ENCODE measurements around the gene MNT. TPM values are rescaled to one million over a fixed set of nuclear protein-coding genes. Genes with fewer than 3 reads are reported as not detected.
"Not testable (repeated sequence)": the region's sequence is repeated elsewhere in the genome, so short reads cannot be mapped to it uniquely, and the experiment has no call there.

Gene MNT, protein sequence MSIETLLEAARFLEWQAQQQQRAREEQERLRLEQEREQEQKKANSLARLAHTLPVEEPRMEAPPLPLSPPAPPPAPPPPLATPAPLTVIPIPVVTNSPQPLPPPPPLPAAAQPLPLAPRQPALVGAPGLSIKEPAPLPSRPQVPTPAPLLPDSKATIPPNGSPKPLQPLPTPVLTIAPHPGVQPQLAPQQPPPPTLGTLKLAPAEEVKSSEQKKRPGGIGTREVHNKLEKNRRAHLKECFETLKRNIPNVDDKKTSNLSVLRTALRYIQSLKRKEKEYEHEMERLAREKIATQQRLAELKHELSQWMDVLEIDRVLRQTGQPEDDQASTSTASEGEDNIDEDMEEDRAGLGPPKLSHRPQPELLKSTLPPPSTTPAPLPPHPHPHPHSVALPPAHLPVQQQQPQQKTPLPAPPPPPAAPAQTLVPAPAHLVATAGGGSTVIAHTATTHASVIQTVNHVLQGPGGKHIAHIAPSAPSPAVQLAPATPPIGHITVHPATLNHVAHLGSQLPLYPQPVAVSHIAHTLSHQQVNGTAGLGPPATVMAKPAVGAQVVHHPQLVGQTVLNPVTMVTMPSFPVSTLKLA
- total RNA-seq (93.4 TPM), polyA plus RNA-seq (1 to 10 TPM in 2 of 4 donors, under 1 TPM in 2; 0.50 to 1.1 (median 0.97) TPM)

DNA sequence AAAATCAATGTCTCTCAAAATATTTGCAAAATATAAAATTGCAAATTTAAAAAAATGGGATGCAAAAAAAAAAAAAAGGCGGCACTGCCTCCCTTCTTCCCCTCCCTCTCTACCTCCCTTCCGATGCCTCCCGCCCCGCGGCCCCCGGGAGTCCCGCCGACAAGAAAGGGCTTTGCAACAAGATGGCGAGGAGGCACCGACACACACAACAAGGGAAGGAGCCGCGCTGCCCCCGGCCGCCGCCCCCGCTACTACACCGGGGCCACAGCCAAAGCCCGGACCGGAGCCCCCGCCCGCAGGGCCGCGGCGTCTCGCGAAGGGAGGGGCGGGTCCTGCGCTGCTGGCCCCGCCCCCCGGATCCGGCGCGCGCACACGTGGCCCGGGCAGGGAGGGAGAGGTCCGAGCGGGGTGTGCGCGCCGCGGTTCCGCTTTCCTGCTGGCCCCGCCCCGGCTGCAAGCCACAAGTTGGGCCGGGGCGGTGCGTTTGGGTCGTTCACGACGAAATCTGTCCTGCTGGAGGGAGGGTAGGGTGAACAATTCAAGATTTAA is at the start of gene MNT:
Gene MNT (minus strand): TSS at position 184 of the 549 bp plus-strand sequence. CDS start 348 bp downstream, outside the sequence.
- Mint-ChIP-seq H3K27me3 (peaks cover 9% of the 10 kb centered on the region), H3K9me3 (peaks cover 0 to 1% (median 0%) of the 10 kb centered on the region in 7 donors), H3K36me3 (no peaks in the 10 kb centered on the region), H3K4me3 (peak within 1 kb of the TSS; percentile 97 to 100 (median 99)), H3K27ac (peak within 1 kb of the TSS; percentile 99 to 100 (median 99)), H3K4me1 (peaks cover 0 to 51% (median 21%) of the 10 kb centered on the region in 4 donors)
- Histone ChIP-seq H3K9me3 (ENCODE audit: control insufficient read depth in 2 of 2, low read length in 2 of 2) (no peaks in the 10 kb centered on the region), H3K4me1 (ENCODE audit: control insufficient read depth, insufficient read depth, low read length, poor library complexity, severe bottlenecking) (peaks cover 49% of the 10 kb centered on the region), H3K36me3 (ENCODE audit: control insufficient read depth, insufficient read depth, low read length) (no peaks in the 10 kb centered on the region), H3K4me3 (ENCODE audit: low read depth, low read length) (peak within 1 kb of the TSS; percentile 80), H3K27ac (ENCODE audit: insufficient read depth, low read length, poor library complexity, severe bottlenecking) (peak within 1 kb of the TSS; percentile 98), H3K27me3 (ENCODE audit: control insufficient read depth, insufficient read depth, low read length) (no peaks in the 10 kb centered on the region)
- ATAC-seq (ENCODE audit: low read depth in 2 of 2) (peak; percentile 45 to 48), DNase-seq (peak; percentile 91 to 96 (median 96))

- H3K9me3 Mint-ChIP-seq = peaks cover 0 to 5% (median 0%) of the 10 kb centered on the region in 7 donors
- no peak for ATAC-seq (ENCODE audit: low read depth in 2 of 2)
- H3K27ac ChIP-seq (ENCODE audit: insufficient read depth, low read length, poor library complexity, severe bottlenecking) = no peak overlapping the region
- peaks cover 0 to 4% of the 10 kb centered on the region in 2 experiments for H3K9me3 ChIP-seq (ENCODE audit: control insufficient read depth in 2 of 2, low read length in 2 of 2)
- peaks cover 12% of the 10 kb centered on the region for H3K36me3 ChIP-seq (ENCODE audit: control insufficient read depth, insufficient read depth, low read length)
- H3K36me3 Mint-ChIP-seq = peaks cover 14% of the 10 kb centered on the region
- no peak overlapping the region for H3K27ac Mint-ChIP-seq
- H3K27me3 ChIP-seq (ENCODE audit: control insufficient read depth, insufficient read depth, low read length) = no peaks in the 10 kb centered on the region
- H3K4me3 ChIP-seq (ENCODE audit: low read depth, low read length) = no peak overlapping the region
- no peaks in the 10 kb centered on the region for H3K4me1 ChIP-seq (ENCODE audit: control insufficient read depth, insufficient read depth, low read length, poor library complexity, severe bottlenecking)
- peaks cover 0 to 9% (median 5%) of the 10 kb centered on the region in 4 donors for H3K4me1 Mint-ChIP-seq
- no peak overlapping the region for H3K4me3 Mint-ChIP-seq
- no peaks in the 10 kb centered on the region for H3K27me3 Mint-ChIP-seq
- no peak for DNase-seq
These were observed 49.3 kb upstream of the MNT start for GRCh38 chr17:2450016-2450650.

DNA sequence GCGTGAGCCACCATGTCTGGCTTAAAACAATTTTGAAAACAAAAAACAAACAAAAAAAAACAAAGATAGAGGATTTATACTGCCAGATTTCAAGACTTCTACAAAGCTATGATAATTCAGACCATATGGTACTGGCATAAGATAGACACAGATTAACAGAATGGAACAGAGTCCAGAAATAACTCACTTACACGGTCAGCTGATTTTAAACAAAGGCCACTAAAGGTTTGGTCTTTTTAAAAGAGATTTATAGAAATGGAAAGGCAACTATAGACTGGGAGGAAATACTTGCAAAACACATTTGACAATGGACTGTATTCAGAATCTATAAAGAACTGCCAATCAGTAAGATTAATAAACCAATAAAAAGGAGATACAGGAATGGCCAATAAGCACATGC is 48.6 kb upstream of the MNT start:
- DNase-seq (no peak), ATAC-seq (ENCODE audit: low read depth in 2 of 2) (no peak)
- Mint-ChIP-seq H3K36me3 (peaks cover 16% of the 10 kb centered on the region), H3K9me3 (peaks cover 0 to 5% (median 0%) of the 10 kb centered on the region in 7 donors), H3K4me1 (peaks cover 0 to 9% (median 5%) of the 10 kb centered on the region in 4 donors), H3K4me3 (no peak overlapping the region), H3K27ac (peak overlapping the region in 1 of 3 donors; percentile 48), H3K27me3 (no peaks in the 10 kb centered on the region)
- Histone ChIP-seq H3K27ac (ENCODE audit: insufficient read depth, low read length, poor library complexity, severe bottlenecking) (no peak overlapping the region), H3K36me3 (ENCODE audit: control insufficient read depth, insufficient read depth, low read length) (peaks cover 12% of the 10 kb centered on the region), H3K27me3 (ENCODE audit: control insufficient read depth, insufficient read depth, low read length) (no peaks in the 10 kb centered on the region), H3K4me1 (ENCODE audit: control insufficient read depth, insufficient read depth, low read length, poor library complexity, severe bottlenecking) (no peaks in the 10 kb centered on the region), H3K4me3 (ENCODE audit: low read depth, low read length) (no peak overlapping the region), H3K9me3 (ENCODE audit: control insufficient read depth in 2 of 2, low read length in 2 of 2) (peaks cover 0 to 4% of the 10 kb centered on the region in 2 experiments)

DNA sequence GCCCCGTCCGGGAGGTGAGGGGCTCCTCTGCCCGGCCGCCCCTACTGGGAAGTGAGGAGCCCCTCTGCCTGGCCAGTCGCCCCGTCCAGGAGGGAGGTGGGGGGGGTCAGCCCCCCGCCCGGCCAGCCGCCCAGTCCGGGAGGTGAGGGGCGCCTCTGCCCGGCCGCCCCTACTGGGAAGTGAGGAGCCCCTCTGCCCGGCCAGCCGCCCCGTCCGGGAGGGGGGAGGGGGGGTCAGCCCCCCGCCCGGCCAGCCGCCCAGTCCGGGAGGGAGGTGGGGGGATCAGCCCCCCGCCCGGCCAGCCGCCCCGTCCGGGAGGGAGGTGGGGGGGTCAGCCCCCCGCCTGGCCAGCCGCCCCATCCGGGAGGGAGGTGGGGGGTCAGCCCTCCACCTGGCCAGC is 46.6 kb upstream of the MNT start:
- H3K36me3 Mint-ChIP-seq = peaks cover 17% of the 10 kb centered on the region

DNA sequence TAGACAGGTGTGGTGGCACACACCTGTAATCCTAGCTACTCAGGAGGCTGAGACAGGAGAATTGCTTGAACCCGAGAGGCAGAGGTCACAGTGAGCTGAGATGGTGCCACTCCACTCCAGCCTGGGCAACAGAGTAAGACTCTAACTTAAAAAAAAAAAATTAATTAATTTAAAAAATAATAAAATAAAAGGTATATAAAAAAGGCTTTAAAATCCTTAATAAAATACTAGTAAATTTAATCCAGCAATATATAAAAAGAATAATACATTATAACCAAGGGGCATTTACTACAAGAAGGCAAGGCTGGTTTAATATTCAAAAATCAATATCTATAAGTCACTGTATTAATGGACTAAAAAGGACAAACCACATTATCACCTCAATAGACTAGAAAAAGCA is 44.8 kb upstream of the MNT start:
- ATAC-seq (ENCODE audit: low read depth in 2 of 2) (no peak), DNase-seq (no peak)
- no peak overlapping the region for H3K27ac Mint-ChIP-seq
- H3K27ac ChIP-seq (ENCODE audit: insufficient read depth, low read length, poor library complexity, severe bottlenecking) = no peak overlapping the region
- H3K4me1 Mint-ChIP-seq = peaks cover 0 to 6% (median 5%) of the 10 kb centered on the region in 4 donors
- H3K4me3 Mint-ChIP-seq = no peak overlapping the region
- peaks cover 16% of the 10 kb centered on the region for H3K36me3 ChIP-seq (ENCODE audit: control insufficient read depth, insufficient read depth, low read length)
- H3K4me1 ChIP-seq (ENCODE audit: control insufficient read depth, insufficient read depth, low read length, poor library complexity, severe bottlenecking) = no peaks in the 10 kb centered on the region
- no peaks in the 10 kb centered on the region for H3K27me3 ChIP-seq (ENCODE audit: control insufficient read depth, insufficient read depth, low read length)
- peaks cover 0 to 4% of the 10 kb centered on the region in 2 experiments for H3K9me3 ChIP-seq (ENCODE audit: control insufficient read depth in 2 of 2, low read length in 2 of 2)
- H3K27me3 Mint-ChIP-seq = no peaks in the 10 kb centered on the region
- peaks cover 0 to 5% (median 1%) of the 10 kb centered on the region in 7 donors for H3K9me3 Mint-ChIP-seq
- H3K4me3 ChIP-seq (ENCODE audit: low read depth, low read length) = no peak overlapping the region
- H3K36me3 Mint-ChIP-seq = peaks cover 24% of the 10 kb centered on the region

More for the DNA sequence above, 46.6 kb upstream of the MNT start:
- not testable (repeated sequence) for H3K4me1 ChIP-seq (ENCODE audit: control insufficient read depth, insufficient read depth, low read length, poor library complexity, severe bottlenecking); H3K27ac Mint-ChIP-seq; H3K9me3 Mint-ChIP-seq; H3K36me3 ChIP-seq (ENCODE audit: control insufficient read depth, insufficient read depth, low read length); ATAC-seq (ENCODE audit: low read depth in 2 of 2); H3K27me3 Mint-ChIP-seq; H3K4me3 ChIP-seq (ENCODE audit: low read depth, low read length); H3K4me3 Mint-ChIP-seq; H3K9me3 ChIP-seq (ENCODE audit: control insufficient read depth in 2 of 2, low read length in 2 of 2); H3K4me1 Mint-ChIP-seq; H3K27ac ChIP-seq (ENCODE audit: insufficient read depth, low read length, poor library complexity, severe bottlenecking); H3K27me3 ChIP-seq (ENCODE audit: control insufficient read depth, insufficient read depth, low read length); DNase-seq

DNA sequence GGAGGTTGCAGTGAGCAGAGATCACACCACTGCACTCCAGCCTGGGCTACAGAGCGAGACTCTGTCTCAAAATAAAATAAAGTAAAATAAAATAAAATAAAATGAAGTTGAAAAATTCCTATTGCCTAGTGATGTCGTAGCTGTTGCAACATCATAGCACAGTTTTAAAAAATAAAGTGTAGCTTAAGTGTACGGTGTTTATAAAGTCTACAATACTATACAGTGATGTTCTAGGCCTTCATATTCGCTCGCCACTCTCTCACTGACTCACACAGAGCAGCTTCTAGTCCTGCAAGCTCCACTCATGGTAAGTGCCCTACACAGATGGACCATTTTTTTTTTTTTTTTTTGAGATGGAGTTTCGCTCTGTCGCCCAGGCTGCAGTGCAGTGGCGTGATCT is 43.5 kb upstream of the MNT start:
- Histone ChIP-seq H3K4me3 (ENCODE audit: low read depth, low read length) (no peak overlapping the region), H3K27ac (ENCODE audit: insufficient read depth, low read length, poor library complexity, severe bottlenecking) (no peak overlapping the region), H3K4me1 (ENCODE audit: control insufficient read depth, insufficient read depth, low read length, poor library complexity, severe bottlenecking) (no peaks in the 10 kb centered on the region), H3K36me3 (ENCODE audit: control insufficient read depth, insufficient read depth, low read length) (peaks cover 20% of the 10 kb centered on the region), H3K9me3 (ENCODE audit: control insufficient read depth in 2 of 2, low read length in 2 of 2) (peaks cover 0 to 4% of the 10 kb centered on the region in 2 experiments), H3K27me3 (ENCODE audit: control insufficient read depth, insufficient read depth, low read length) (no peaks in the 10 kb centered on the region)
- no peak for ATAC-seq (ENCODE audit: low read depth in 2 of 2)
- no peaks in the 10 kb centered on the region for H3K27me3 Mint-ChIP-seq
- peaks cover 0 to 5% (median 1%) of the 10 kb centered on the region in 7 donors for H3K9me3 Mint-ChIP-seq
- H3K4me3 Mint-ChIP-seq = no peak overlapping the region
- DNase-seq = no peak
- H3K4me1 Mint-ChIP-seq = peaks cover 0 to 6% (median 2%) of the 10 kb centered on the region in 4 donors
- peaks cover 23% of the 10 kb centered on the region for H3K36me3 Mint-ChIP-seq
- H3K27ac Mint-ChIP-seq = no peak overlapping the region

GRCh38 chr17:2442166-2442565 is 41.3 kb upstream of the MNT start:
- Histone ChIP-seq H3K27ac (ENCODE audit: insufficient read depth, low read length, poor library complexity, severe bottlenecking) (no peak overlapping the region), H3K4me1 (ENCODE audit: control insufficient read depth, insufficient read depth, low read length, poor library complexity, severe bottlenecking) (no peaks in the 10 kb centered on the region), H3K27me3 (ENCODE audit: control insufficient read depth, insufficient read depth, low read length) (no peaks in the 10 kb centered on the region), H3K9me3 (ENCODE audit: control insufficient read depth in 2 of 2, low read length in 2 of 2) (peaks cover 0 to 4% of the 10 kb centered on the region in 2 experiments), H3K4me3 (ENCODE audit: low read depth, low read length) (no peak overlapping the region), H3K36me3 (ENCODE audit: control insufficient read depth, insufficient read depth, low read length) (peaks cover 36% of the 10 kb centered on the region)
- Mint-ChIP-seq H3K36me3 (peaks cover 29% of the 10 kb centered on the region), H3K9me3 (peaks cover 0 to 5% (median 1%) of the 10 kb centered on the region in 7 donors), H3K4me3 (no peak overlapping the region), H3K4me1 (peaks cover 0 to 6% (median 3%) of the 10 kb centered on the region in 4 donors), H3K27ac (no peak overlapping the region), H3K27me3 (no peaks in the 10 kb centered on the region)
- ATAC-seq (ENCODE audit: low read depth in 2 of 2) = no peak
- DNase-seq = no peak
